Activated CD8-positive, alpha-beta T cell treated with anti-CD3 and anti-CD28 coated beads for 36 hours (primary cell): ENCODE measurements around the gene MVB12B. TPM values are rescaled to one million over a fixed set of nuclear protein-coding genes. Genes with fewer than 3 reads are reported as not detected.

Experiments used
- ATAC-seq: fragments of 200-7000 bp; cut with Tn5 transposase; one replicate; pipeline ENCODE4 v1.10.0; 2021; ENCODE audit warnings: mild to moderate bottlenecking, moderate library complexity
- CTCF ChIA-PET: fragments of 350-600 bp; sonication (Branson Sonifier 250); formaldehyde crosslinking; loops from one replicate; lab custom pipeline; 2021; ENCODE audit warnings: antibody characterized with exemption; lab: Charles Lee
- POLR2A ChIA-PET: fragments of 350-600 bp; sonication (Branson Sonifier 250); formaldehyde crosslinking; loops from one replicate; lab custom pipeline; 2021; ENCODE audit warnings: antibody characterized with exemption; lab: Charles Lee
- DNase-seq: peaks from one replicate; pipeline ENCODE4 v3.0.0-alpha.2; 2020
- H3K27ac Mint-ChIP-seq: one replicate; pipeline ENCODE4 v1.8.0; 2021; ENCODE audit warnings: mild to moderate bottlenecking, mixed read lengths
- H3K27me3 Mint-ChIP-seq: one replicate; pipeline ENCODE4 v1.8.0; 2021; ENCODE audit warnings: mixed read lengths
- H3K36me3 Mint-ChIP-seq: one replicate; pipeline ENCODE4 v1.8.0; 2021; ENCODE audit warnings: low read depth, mixed read lengths
- H3K4me1 Mint-ChIP-seq: one replicate; pipeline ENCODE4 v1.8.0; 2021; ENCODE audit warnings: low read depth, mixed read lengths
- H3K4me3 Mint-ChIP-seq: one replicate; pipeline ENCODE4 v1.8.0; 2021; ENCODE audit warnings: mild to moderate bottlenecking, moderate library complexity, mixed read lengths
- H3K9me3 Mint-ChIP-seq: one replicate; pipeline ENCODE4 v1.8.0; 2021; ENCODE audit warnings: mixed read lengths
- intact Hi-C: fragments of 100-400 bp; cut with micrococcal nuclease; formaldehyde crosslinking; loops from one replicate; pipeline ENCODE4 v1.10.0; 2022
- total RNA-seq, 2 experiments: library from RNA; stranded (reverse); gene quantifications; one replicate each; pipeline ENCODE4 v1.2.3, GENCODE V29; 2021
- TF ChIP-seq, protein P1 (sequence below): fragments of 200-600 bp; IDR thresholded peaks from one replicate; pipeline ENCODE4 v1.8.0; 2022; ENCODE audit warnings: antibody characterized with exemption, mild to moderate bottlenecking

MVB12B gene
- total RNA-seq, 2 experiments from 2014 or later, result 6.4 to 6.6 TPM

DNA sequence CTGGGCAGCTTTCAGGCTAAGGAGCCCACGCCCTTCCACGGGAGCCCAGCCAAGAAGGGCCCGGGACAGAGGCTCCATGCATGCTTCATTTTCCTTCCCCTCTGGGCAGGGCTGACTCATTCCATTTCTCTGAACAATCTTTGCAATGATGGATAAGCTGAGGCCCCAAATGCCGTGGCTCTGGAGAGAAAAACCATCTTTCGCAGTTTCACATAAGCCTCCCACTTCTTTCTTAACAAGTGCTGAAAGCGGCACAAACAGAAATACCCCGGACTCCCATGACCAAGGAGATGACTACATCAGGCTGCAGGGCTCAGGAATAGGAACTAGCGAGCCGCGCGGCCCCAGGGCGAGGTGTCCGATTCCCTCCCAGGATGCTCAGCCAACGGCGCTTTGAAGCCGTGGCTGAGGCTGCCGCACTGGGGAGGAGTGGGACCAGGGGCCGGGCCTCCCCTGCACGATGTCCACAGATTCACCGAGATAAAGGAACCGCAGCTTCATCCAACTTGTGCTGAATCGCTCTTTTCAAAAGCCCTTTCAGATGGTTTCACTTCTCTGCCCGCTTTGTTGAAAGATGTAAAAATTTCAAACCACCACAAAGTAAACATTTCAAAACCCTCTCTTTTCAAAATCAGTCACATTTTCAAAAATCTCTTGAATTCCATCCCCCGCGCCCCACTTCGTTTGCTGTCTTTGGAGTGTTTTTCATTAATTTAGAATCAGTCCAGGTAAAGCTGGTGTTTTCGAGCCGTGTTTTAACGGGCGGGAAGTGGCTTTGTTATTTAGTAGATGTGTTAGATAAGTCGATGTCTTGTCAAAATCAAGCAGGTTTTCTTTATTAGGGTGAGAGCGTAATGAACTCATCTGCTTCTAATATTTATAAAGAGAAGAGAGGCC is 190.6 kb downstream of the MVB12B start:
- intact Hi-C loops, result loop anchor here (5.0 kb wide), 1 partner anchor 40 kb away; no protein-coding TSS in a partner anchor
- peak; percentile 74 for ATAC-seq
- POLR2A ChIA-PET, result interaction anchor here (0.7 to 1.6 kb wide), 3 partner anchors 18 to 188 kb away, joined by 3 read pairs; no protein-coding TSS in a partner anchor
- no peaks in the 10 kb centered on the region for H3K9me3 Mint-ChIP-seq
- H3K36me3 Mint-ChIP-seq, result no peaks in the 10 kb centered on the region
- H3K27me3 Mint-ChIP-seq, result peaks cover 54% of the 10 kb centered on the region
- peaks cover 33% of the 10 kb centered on the region for H3K4me1 Mint-ChIP-seq
- peak; percentile 76 for DNase-seq
- TF ChIP-seq, protein P1, sequence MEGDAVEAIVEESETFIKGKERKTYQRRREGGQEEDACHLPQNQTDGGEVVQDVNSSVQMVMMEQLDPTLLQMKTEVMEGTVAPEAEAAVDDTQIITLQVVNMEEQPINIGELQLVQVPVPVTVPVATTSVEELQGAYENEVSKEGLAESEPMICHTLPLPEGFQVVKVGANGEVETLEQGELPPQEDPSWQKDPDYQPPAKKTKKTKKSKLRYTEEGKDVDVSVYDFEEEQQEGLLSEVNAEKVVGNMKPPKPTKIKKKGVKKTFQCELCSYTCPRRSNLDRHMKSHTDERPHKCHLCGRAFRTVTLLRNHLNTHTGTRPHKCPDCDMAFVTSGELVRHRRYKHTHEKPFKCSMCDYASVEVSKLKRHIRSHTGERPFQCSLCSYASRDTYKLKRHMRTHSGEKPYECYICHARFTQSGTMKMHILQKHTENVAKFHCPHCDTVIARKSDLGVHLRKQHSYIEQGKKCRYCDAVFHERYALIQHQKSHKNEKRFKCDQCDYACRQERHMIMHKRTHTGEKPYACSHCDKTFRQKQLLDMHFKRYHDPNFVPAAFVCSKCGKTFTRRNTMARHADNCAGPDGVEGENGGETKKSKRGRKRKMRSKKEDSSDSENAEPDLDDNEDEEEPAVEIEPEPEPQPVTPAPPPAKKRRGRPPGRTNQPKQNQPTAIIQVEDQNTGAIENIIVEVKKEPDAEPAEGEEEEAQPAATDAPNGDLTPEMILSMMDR, result no peak
- H3K27ac Mint-ChIP-seq, result peak overlapping the region; percentile 62
- peak overlapping the region; percentile 61 for H3K4me3 Mint-ChIP-seq
- CTCF ChIA-PET, result interaction anchor here (0.9 to 12.6 kb wide), 6 partner anchors 17 to 191 kb away, joined by 3 to 99 read pairs (median 6); no protein-coding TSS in a partner anchor

DNA sequence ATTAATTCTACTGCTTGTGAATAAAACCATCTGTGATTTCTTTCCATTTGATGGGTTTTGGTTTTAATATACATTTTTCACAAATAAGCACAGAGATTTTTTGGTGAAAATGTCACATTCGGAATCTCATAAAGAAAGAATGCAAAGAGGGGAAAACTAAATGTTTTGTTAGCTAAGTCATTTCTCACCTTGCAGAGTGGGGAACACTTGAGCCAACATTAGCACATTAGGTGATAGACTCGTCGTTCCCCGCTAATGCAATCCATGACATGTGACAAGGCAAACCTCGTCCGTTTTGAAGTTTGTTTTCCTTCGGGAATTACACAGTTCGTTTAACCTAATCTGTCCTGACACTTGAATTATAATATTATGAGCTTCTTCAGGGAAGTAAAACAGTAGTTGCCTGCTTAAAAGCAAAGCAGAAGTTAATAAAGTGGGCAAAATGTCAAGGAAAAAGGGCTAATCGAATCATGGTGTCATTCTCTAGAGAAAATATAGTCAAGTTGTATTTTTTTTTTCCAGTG is 191.3 kb downstream of the MVB12B start:
- H3K4me1 Mint-ChIP-seq, result peaks cover 35% of the 10 kb centered on the region
- DNase-seq (no peak), ATAC-seq (no peak)
- intact Hi-C loops, result loop anchor here (5.0 kb wide), 1 partner anchor 39 kb away; no protein-coding TSS in a partner anchor
- peak overlapping the region; percentile 61 for H3K4me3 Mint-ChIP-seq
- H3K27me3 Mint-ChIP-seq, result peaks cover 52% of the 10 kb centered on the region
- no peak overlapping the region for H3K27ac Mint-ChIP-seq
- POLR2A ChIA-PET, result interaction anchor here (1.6 kb wide), 1 partner anchor 19 kb away, joined by 3 read pairs; no protein-coding TSS in a partner anchor
- H3K9me3 Mint-ChIP-seq, result no peaks in the 10 kb centered on the region
- TF ChIP-seq, protein P1, result no peak
- H3K36me3 Mint-ChIP-seq, result no peaks in the 10 kb centered on the region
- CTCF ChIA-PET, result interaction anchor here (0.8 to 12.6 kb wide), 6 partner anchors 18 to 192 kb away, joined by 3 to 99 read pairs (median 4); no protein-coding TSS in a partner anchor

DNA sequence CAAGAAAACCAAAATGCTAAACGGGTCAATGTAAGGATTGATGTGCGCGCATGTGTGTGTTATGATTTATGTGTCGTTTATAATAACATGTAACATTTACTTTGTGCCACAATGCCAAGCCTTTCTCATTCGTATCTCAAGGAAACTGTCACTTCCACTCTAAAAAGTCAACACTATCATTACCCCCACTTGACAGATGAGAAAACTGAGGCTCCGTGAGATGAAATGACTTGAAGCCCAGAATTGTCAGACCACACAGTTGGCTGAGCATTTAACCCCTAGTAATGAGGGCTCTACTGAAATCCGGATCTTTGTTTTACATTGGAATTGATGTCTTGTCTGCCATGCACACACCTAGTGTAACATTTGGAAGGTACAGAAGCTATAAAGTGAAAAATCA is 192.1 kb downstream of the MVB12B start:
- CTCF ChIA-PET, result interaction anchor here (0.8 to 12.6 kb wide), 5 partner anchors 19 to 120 kb away, joined by 3 to 99 read pairs (median 4); no protein-coding TSS in a partner anchor
- no peak overlapping the region for H3K27ac Mint-ChIP-seq
- TF ChIP-seq, protein P1, result no peak
- no peaks in the 10 kb centered on the region for H3K36me3 Mint-ChIP-seq
- H3K27me3 Mint-ChIP-seq, result peaks cover 45% of the 10 kb centered on the region
- intact Hi-C loops, result loop anchor here (5.0 kb wide), 1 partner anchor 39 kb away; no protein-coding TSS in a partner anchor
- DNase-seq (no peak), ATAC-seq (no peak)
- H3K4me3 Mint-ChIP-seq, result no peak overlapping the region
- POLR2A ChIA-PET, result interaction anchor here (1.6 kb wide), 1 partner anchor 19 kb away, joined by 3 read pairs; no protein-coding TSS in a partner anchor
- H3K9me3 Mint-ChIP-seq, result no peaks in the 10 kb centered on the region
- peaks cover 42% of the 10 kb centered on the region for H3K4me1 Mint-ChIP-seq

DNA sequence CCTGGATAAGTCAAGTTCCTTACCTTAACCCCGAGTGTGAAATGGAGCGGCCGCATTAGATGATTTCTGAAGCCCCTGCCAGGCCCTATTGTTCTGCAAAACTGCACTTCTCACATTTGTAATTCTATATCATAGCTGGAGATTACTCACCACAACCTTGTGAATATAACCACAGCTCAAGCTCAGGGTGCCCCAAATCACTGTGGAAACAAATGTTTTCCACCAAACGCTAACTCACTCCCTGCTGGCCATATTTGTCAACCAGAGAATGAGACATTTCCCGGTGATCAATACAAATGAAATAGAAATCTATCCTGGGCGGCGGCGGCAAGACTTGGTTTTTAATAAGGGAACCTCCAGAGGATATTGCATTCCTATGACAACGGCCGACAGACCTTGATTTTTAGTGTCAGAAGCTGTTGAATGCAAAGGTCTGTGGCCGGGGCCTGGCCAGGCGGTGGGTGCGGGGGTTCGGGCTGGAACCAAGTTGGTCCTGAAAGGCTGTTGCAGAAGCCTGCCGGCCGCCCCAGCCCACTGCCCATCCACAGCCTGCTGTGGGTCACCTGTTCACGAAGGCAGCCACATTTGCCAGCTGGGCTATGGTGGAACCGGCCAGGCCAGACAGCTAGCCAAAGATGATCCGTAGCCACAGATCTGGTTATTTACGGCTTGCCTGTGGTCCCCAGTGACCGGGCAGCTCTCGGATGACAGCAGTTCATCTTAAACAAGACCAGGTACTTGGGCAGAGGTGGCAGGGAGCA is 193.2 kb downstream of the MVB12B start:
- Mint-ChIP-seq H3K4me1 (peaks cover 47% of the 10 kb centered on the region), H3K4me3 (no peak overlapping the region), H3K9me3 (no peaks in the 10 kb centered on the region), H3K36me3 (no peaks in the 10 kb centered on the region), H3K27me3 (peaks cover 46% of the 10 kb centered on the region), H3K27ac (no peak overlapping the region)
- TF ChIP-seq, protein P1, result no peak
- ChIA-PET POLR2A (no interaction called here), CTCF (interaction anchor here (1.2 to 12.6 kb wide), 3 partner anchors 9 to 38 kb away, joined by 3 to 99 read pairs (median 31); no protein-coding TSS in a partner anchor)
- intact Hi-C loops, result loop anchor here (5.0 kb wide), 1 partner anchor 37 kb away; no protein-coding TSS in a partner anchor
- peak; percentile 31 for DNase-seq
- no peak for ATAC-seq
